B cell (primary cell): Measurements from ENCODE around the gene IER2. TPM values are rescaled to one million over a fixed set of nuclear protein-coding genes. Genes with fewer than 3 reads are reported as not detected.

Experiments
- ATAC-seq: fragments of 200-7000 bp; cut with Tn5 transposase; one replicate; pipeline ENCODE4 v1.10.0; 2021; ENCODE audit warnings: low read depth, mild to moderate bottlenecking, moderate number of reproducible peaks, moderate library complexity
- CTCF ChIA-PET: fragments of 350-600 bp; sonication (Branson Sonifier 250); formaldehyde crosslinking; loops from one replicate; lab custom pipeline; 2021; ENCODE audit warnings: antibody characterized with exemption, inconsistent platforms; lab: Charles Lee
- POLR2A ChIA-PET: fragments of 350-600 bp; sonication (Branson Sonifier 250); formaldehyde crosslinking; loops from one replicate; lab custom pipeline; 2021; ENCODE audit warnings: antibody characterized with exemption; lab: Charles Lee
- DNase-seq: peaks from one replicate; pipeline ENCODE4 v3.0.0; 2013
- H2AFZ ChIP-seq: 2 replicates; pipeline ENCODE4 v1.6.1; 2012; ENCODE audit warnings: mild to moderate bottlenecking, low read depth, low read length; ENCODE audit not compliant: insufficient read depth, poor library complexity, severe bottlenecking
- H3K27ac ChIP-seq, 2 donors: 1 replicate in 1 of 2; 2 replicates in 1 of 2; pipeline ENCODE4 v1.5.1; 2012 to 2013; ENCODE audit warnings: low read length in 2 of 2, mild to moderate bottlenecking in 2 of 2, moderate library complexity in 1 of 2
- H3K27me3 ChIP-seq, 4 experiments: fragments of 200-600 bp in 1 of 4; sonication (generic) in 1 of 4; replicated peaks in 1 of 4; 1 replicate in 2 of 4; 2 replicates in 2 of 4; pipeline versions ENCODE4 v1.6.1 to v1.7.0; 2013 to 2016; ENCODE audit warnings: low read length in 3 of 4, mild to moderate bottlenecking in 2 of 4, mixed read lengths in 1 of 4, moderate library complexity in 1 of 4; ENCODE audit not compliant: insufficient read depth in 4 of 4, control insufficient read depth in 3 of 4; ENCODE audit errors: control extremely low read depth in 1 of 4
- H3K36me3 ChIP-seq, 2 experiments: replicated peaks in 1 of 2; 1 replicate in 1 of 2; 2 replicates in 1 of 2; pipeline versions ENCODE4 v1.6.1 to v1.7.1; 2013; ENCODE audit warnings: low read length in 1 of 2; ENCODE audit not compliant: insufficient read depth in 2 of 2, control insufficient read depth in 1 of 2; ENCODE audit errors: control extremely low read depth in 1 of 2, extremely low read depth in 1 of 2
- H3K4me1 ChIP-seq, 2 donors: fragments of 200-600 bp in 1 of 2; sonication (generic) in 1 of 2; 1 replicate in 1 of 2; 2 replicates in 1 of 2; pipeline versions ENCODE4 v1.5.1 to v1.6.1; 2013 to 2017; ENCODE audit warnings: low read length in 2 of 2; ENCODE audit not compliant: control insufficient read depth in 2 of 2, insufficient read depth in 2 of 2
- H3K4me2 ChIP-seq: replicated peaks from 2 replicates; pipeline ENCODE3; 2012; ENCODE audit warnings: mild to moderate bottlenecking, low read depth, low read length; ENCODE audit not compliant: poor library complexity, severe bottlenecking
- H3K4me3 ChIP-seq, 5 experiments: fragments of 200-600 bp in 1 of 5; sonication (generic) in 1 of 5; 1 replicate in 3 of 5; 2 replicates in 2 of 5; pipeline versions ENCODE4 v1.5.1 to v1.7.0; 2011 to 2016; ENCODE audit warnings: low read length in 4 of 5, mild to moderate bottlenecking in 4 of 5, low read depth in 2 of 5, control low read depth in 1 of 5, moderate library complexity in 1 of 5; ENCODE audit not compliant: insufficient read depth in 1 of 5; ENCODE audit errors: control extremely low read depth in 1 of 5, extremely low read depth in 1 of 5
- H3K79me2 ChIP-seq: fragments of 200-600 bp; sonication (generic); one replicate; pipeline ENCODE4 v1.6.0; 2016; ENCODE audit warnings: low read length; ENCODE audit not compliant: control insufficient read depth, insufficient read depth
- H3K9ac ChIP-seq: fragments of 200-600 bp; sonication (generic); 2 replicates; pipeline ENCODE4 v1.6.1; 2017; ENCODE audit warnings: mild to moderate bottlenecking, low read length, moderate library complexity
- H3K9me3 ChIP-seq, 3 donors: one replicate each; pipeline versions ENCODE4 v1.6.1 to v1.7.1; 2013; ENCODE audit warnings: low read length in 2 of 3; ENCODE audit not compliant: control insufficient read depth in 2 of 3, insufficient read depth in 1 of 3; ENCODE audit errors: control extremely low read depth in 1 of 3
- H4K20me1 ChIP-seq: 2 replicates; pipeline ENCODE4 v1.6.0; 2012; ENCODE audit warnings: mild to moderate bottlenecking, low read length; ENCODE audit not compliant: insufficient read depth, control insufficient read depth, poor library complexity, severe bottlenecking
- H3K27ac Mint-ChIP-seq: one replicate; pipeline ENCODE4 v1.8.0; 2021; ENCODE audit warnings: mixed read lengths
- H3K27me3 Mint-ChIP-seq: one replicate; pipeline ENCODE4 v1.8.0; 2021; ENCODE audit warnings: mixed read lengths
- H3K4me1 Mint-ChIP-seq: one replicate; pipeline ENCODE4 v1.8.0; 2021; ENCODE audit warnings: mixed read lengths
- H3K4me3 Mint-ChIP-seq: one replicate; pipeline ENCODE4 v1.8.0; 2021; ENCODE audit warnings: mixed read lengths
- H3K9me3 Mint-ChIP-seq: one replicate; pipeline ENCODE4 v1.8.0; 2022; ENCODE audit warnings: mixed read lengths; ENCODE audit not compliant: insufficient read depth
- EZH2 ChIP-seq: IDR thresholded peaks from 2 replicates; pipeline ENCODE4 v1.6.1; 2012; ENCODE audit warnings: borderline replicate concordance, low read depth, mild to moderate bottlenecking, moderate library complexity, low read length; ENCODE audit not compliant: insufficient read depth, poor library complexity, severe bottlenecking
- WGBS: methylation state at CpG from one replicate; pipeline ENCODE4 v1.1.5; 2013; ENCODE audit warnings: missing lambda C conversion rate; ENCODE audit not compliant: insufficient coverage; 5-methylcytosine and 5-hydroxymethylcytosine counted together
- intact Hi-C: fragments of 100-400 bp; cut with micrococcal nuclease; formaldehyde crosslinking; loops from one replicate; pipeline ENCODE4 v1.10.0; 2022
- polyA plus RNA-seq: library from polyadenylated mRNA; depleted of rRNA; stranded (reverse); fragments of >200 nt; gene quantifications from 2 replicates; pipeline ENCODE4 v1.2.3, GENCODE V29; 2012
- total RNA-seq, 2 donors: library from RNA; stranded (reverse); fragments of 120-200 nt in 1 of 2; gene quantifications; 1 replicate in 1 of 2; 2 replicates in 1 of 2; pipeline versions ENCODE4 v1.2.3 to v1.2.4, GENCODE V29; 2013 to 2022
- TF ChIP-seq, protein P1 (sequence below): fragments of 200-600 bp; IDR thresholded peaks from one replicate; pipeline ENCODE4 v1.8.0; 2022; ENCODE audit warnings: antibody characterized with exemption, mild to moderate bottlenecking

IER2 gene
- total and polyA plus RNA-seq, 2 donors (not counting 1 experiment from before 2014, with no cell fraction given): 189 to 2,152 TPM

- peaks cover 0 to 4% (median 0%) of the 10 kb centered on the region in 3 donors for H3K9me3 ChIP-seq
- Mint-ChIP-seq H3K27ac (peak overlapping the region; percentile 100), H3K9me3 (no peaks in the 10 kb centered on the region), H3K4me1 (peaks cover 70% of the 10 kb centered on the region), H3K4me3 (peak overlapping the region; percentile 97), H3K27me3 (no peaks in the 10 kb centered on the region)
- H3K9ac ChIP-seq: peak overlapping the region; percentile 84
- ATAC-seq (no peak), DNase-seq (no peak)
- H3K4me1 ChIP-seq: peaks cover 44 to 75% of the 10 kb centered on the region in 2 donors
- H3K27me3 ChIP-seq: no peaks in the 10 kb centered on the region
- H3K4me3 ChIP-seq: peak overlapping the region; percentile 92 to 98 (median 96)
- H3K4me2 ChIP-seq: peak overlapping the region; percentile 99
- peak overlapping the region; percentile 83 to 100 for H3K27ac ChIP-seq
- H4K20me1 ChIP-seq: peaks cover 34% of the 10 kb centered on the region
- H3K79me2 ChIP-seq: peaks cover 48% of the 10 kb centered on the region
- H3K36me3 ChIP-seq: peaks cover 3 to 30% of the 10 kb centered on the region in 2 experiments
- H2AFZ ChIP-seq: peak overlapping the region; percentile 13
- intact Hi-C loops: loop anchor here (5.0 kb wide), 5 partner anchors 160 to 1280 kb away; partner anchors contain the start of genes ADGRE5 and RFX1
- 0% methylated on average over 7 of the region's 7 CpGs for WGBS
- TF ChIP-seq EZH2: no peak
- TF ChIP-seq, protein P1, sequence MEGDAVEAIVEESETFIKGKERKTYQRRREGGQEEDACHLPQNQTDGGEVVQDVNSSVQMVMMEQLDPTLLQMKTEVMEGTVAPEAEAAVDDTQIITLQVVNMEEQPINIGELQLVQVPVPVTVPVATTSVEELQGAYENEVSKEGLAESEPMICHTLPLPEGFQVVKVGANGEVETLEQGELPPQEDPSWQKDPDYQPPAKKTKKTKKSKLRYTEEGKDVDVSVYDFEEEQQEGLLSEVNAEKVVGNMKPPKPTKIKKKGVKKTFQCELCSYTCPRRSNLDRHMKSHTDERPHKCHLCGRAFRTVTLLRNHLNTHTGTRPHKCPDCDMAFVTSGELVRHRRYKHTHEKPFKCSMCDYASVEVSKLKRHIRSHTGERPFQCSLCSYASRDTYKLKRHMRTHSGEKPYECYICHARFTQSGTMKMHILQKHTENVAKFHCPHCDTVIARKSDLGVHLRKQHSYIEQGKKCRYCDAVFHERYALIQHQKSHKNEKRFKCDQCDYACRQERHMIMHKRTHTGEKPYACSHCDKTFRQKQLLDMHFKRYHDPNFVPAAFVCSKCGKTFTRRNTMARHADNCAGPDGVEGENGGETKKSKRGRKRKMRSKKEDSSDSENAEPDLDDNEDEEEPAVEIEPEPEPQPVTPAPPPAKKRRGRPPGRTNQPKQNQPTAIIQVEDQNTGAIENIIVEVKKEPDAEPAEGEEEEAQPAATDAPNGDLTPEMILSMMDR: no peak
- CTCF ChIA-PET: interaction anchor here (2.2 to 4.4 kb wide), 2 partner anchors 53 to 110 kb away, joined by 5 to 28 read pairs; no protein-coding TSS in a partner anchor
- POLR2A ChIA-PET: interaction anchor here (0.7 to 3.8 kb wide), 4 partner anchors 7 to 53 kb away, joined by 3 to 107 read pairs (median 33); partner anchors contain the start of genes NACC1 and TRMT1
Observed at GRCh38 chr19:13102416-13102665, 47.9 kb upstream of the IER2 start.
